Measurements from ENCODE around the gene SP7.

- TF ChIP-seq FOXJ3 (CRISPR knock-in tag; IDR thresholded peaks at IDR 0.05) = no peak
- TF ChIP-seq CTCF (IDR thresholded peaks at IDR 0.05 in 2 of 3, conservative IDR thresholded peaks at IDR 0.05 in 1 of 3; ENCODE audit: insufficient read depth in 2 of 3, low read depth in 1 of 3, low read length in 3 of 3) = peak; percentile 40 to 64 (median 55); a peak in 5 of 6 replicates
- TF ChIP-seq EZH2 (IDR thresholded peaks at IDR 0.05; ENCODE audit: borderline replicate concordance, low read depth, low read length) = no peak
- no peak for TF ChIP-seq CEBPZ (IDR thresholded peaks at IDR 0.05; ENCODE audit: borderline replicate concordance, low read depth, low read length)
- TF ChIP-seq SUPT5H (IDR thresholded peaks at IDR 0.05) = no peak
- no peak for TF ChIP-seq ZNF655 (CRISPR knock-in tag; IDR thresholded peaks at IDR 0.05)
- no peak for TF ChIP-seq POLR2A (conservative IDR thresholded peaks at IDR 0.05)
Observed at GRCh38 chr12:53327435-53328042, 8.6 kb downstream of the SP7 start.

All from K562 (cell line).